GM23248 (cell line): ENCODE results near the gene INPP4A. TPM values are rescaled to one million over a fixed set of nuclear protein-coding genes. Genes with fewer than 3 reads are reported as not detected.
"Not testable (repeated sequence)": the region's sequence is repeated elsewhere in the genome, so short reads cannot be mapped to it uniquely, and the experiment has no call there.

ENCODE experiments used
- DNase-seq: peaks from one replicate; pipeline ENCODE4 v3.0.0-alpha.2; 2015
- H2AFZ ChIP-seq: fragments of 200-600 bp; sonication (generic); 2 replicates; pipeline ENCODE4 v1.6.1; 2016; ENCODE audit warnings: antibody characterized with exemption
- H3F3A ChIP-seq: fragments of 200-600 bp; sonication (generic); 2 replicates; pipeline ENCODE4 v1.6.1; 2016; ENCODE audit warnings: mild to moderate bottlenecking, antibody characterized with exemption, mixed run types; ENCODE audit not compliant: insufficient read depth
- H3K27ac ChIP-seq: fragments of 200-600 bp; sonication (generic); 2 replicates; pipeline ENCODE4 v1.5.1; 2016; ENCODE audit warnings: mild to moderate bottlenecking
- H3K27me3 ChIP-seq: fragments of 200-600 bp; sonication (generic); replicated peaks from 2 replicates; pipeline ENCODE4 v1.6.1; 2016; ENCODE audit warnings: mild to moderate bottlenecking; ENCODE audit not compliant: insufficient read depth
- H3K36me3 ChIP-seq: fragments of 200-600 bp; sonication (generic); 2 replicates; pipeline ENCODE4 v1.6.1; 2016; ENCODE audit warnings: low read depth, mild to moderate bottlenecking
- H3K4me1 ChIP-seq: fragments of 200-600 bp; sonication (generic); 2 replicates; pipeline ENCODE4 v1.6.1; 2016; ENCODE audit warnings: mild to moderate bottlenecking; ENCODE audit not compliant: insufficient read depth
- H3K4me2 ChIP-seq: fragments of 200-600 bp; sonication (generic); one replicate; pipeline ENCODE4 v1.6.1; 2016; ENCODE audit warnings: mild to moderate bottlenecking; ENCODE audit not compliant: unreplicated experiment
- H3K4me3 ChIP-seq: fragments of 200-600 bp; sonication (generic); 2 replicates; pipeline ENCODE4 v1.5.1; 2016; ENCODE audit warnings: mild to moderate bottlenecking
- H3K79me2 ChIP-seq: fragments of 200-600 bp; sonication (generic); 2 replicates; pipeline ENCODE4 v1.6.1; 2016; ENCODE audit warnings: mild to moderate bottlenecking; ENCODE audit not compliant: insufficient read depth
- H3K9ac ChIP-seq: fragments of 200-600 bp; sonication (generic); 2 replicates; pipeline ENCODE4 v1.6.1; 2016; ENCODE audit warnings: mild to moderate bottlenecking
- H3K9me2 ChIP-seq: fragments of 200-600 bp; sonication (generic); 2 replicates; pipeline ENCODE4 v1.6.1; 2016; ENCODE audit warnings: mixed run types, mild to moderate bottlenecking, moderate library complexity; ENCODE audit not compliant: insufficient read depth
- H3K9me3 ChIP-seq: fragments of 200-600 bp; sonication (generic); one replicate; pipeline ENCODE4 v1.6.1; 2017; ENCODE audit warnings: low read depth
- H4K20me1 ChIP-seq: fragments of 200-600 bp; sonication (generic); 2 replicates; pipeline ENCODE4 v1.6.0; 2016; ENCODE audit not compliant: insufficient read depth
- EZH2 ChIP-seq: fragments of 200-600 bp; sonication (generic); IDR thresholded peaks from 2 replicates; pipeline ENCODE4 v1.6.1; 2018; ENCODE audit warnings: antibody characterized with exemption, mild to moderate bottlenecking; ENCODE audit not compliant: insufficient read depth, poor library complexity, severe bottlenecking
- EZH2phosphoT487 ChIP-seq: fragments of 200-600 bp; sonication (generic); IDR thresholded peaks from 2 replicates; pipeline ENCODE4 v1.6.1; 2018; ENCODE audit warnings: antibody characterized with exemption, moderate library complexity, mild to moderate bottlenecking, low read depth; ENCODE audit not compliant: insufficient read depth
- WGBS, 2 experiments: methylation state at CpG; one replicate each; pipeline ENCODE4 v1.1.6; 2015 to 2017; ENCODE audit warnings: low lambda C conversion rate in 2 of 2, low coverage in 1 of 2; ENCODE audit errors: missing lambda C conversion rate in 2 of 2; 5-methylcytosine and 5-hydroxymethylcytosine counted together
- in situ Hi-C: fragments of 300-500 bp; cut with MboI; formaldehyde crosslinking; loops from 2 replicates; pipeline ENCODE4 v1.15.0; 2020
- polyA plus RNA-seq: library from polyadenylated mRNA; unstranded; fragments of >200 nt; fragmentation: Nextera tagmentation; extraction: Ambion mirVana; gene quantifications from 2 replicates; pipeline ENCODE4 v1.2.1, GENCODE V29; 2016
- total RNA-seq: library from RNA; depleted of rRNA; stranded (reverse); fragments of >200 nt; shearing (Covaris generic); gene quantifications from 2 replicates; pipeline ENCODE4 v1.2.3, GENCODE V29; 2014

INPP4A gene
- total and polyA plus RNA-seq, 2 experiments from 2014 or later, result 9.5 to 16.0 TPM

GRCh38 chr2:98432145-98432544 is 12.5 kb upstream of the INPP4A start:
- Histone ChIP-seq H3K9me2 (no peaks in the 10 kb centered on the region), H3K4me2 (no peak overlapping the region), H3K27me3 (0 out of 2 replicates have a peak, but pooled peaks cover 3% of the 10 kb centered on the region), H3K79me2 (no peaks in the 10 kb centered on the region), H3K9me3 (no peaks in the 10 kb centered on the region), H2AFZ (no peak overlapping the region), H3K9ac (no peak overlapping the region), H3K27ac (no peak overlapping the region), H3K36me3 (no peaks in the 10 kb centered on the region), H3K4me1 (no peaks in the 10 kb centered on the region), H3K4me3 (no peak overlapping the region), H4K20me1 (no peaks in the 10 kb centered on the region), H3F3A (no peaks in the 10 kb centered on the region)
- TF ChIP-seq EZH2, result no peak
- no peak for TF ChIP-seq EZH2phosphoT487
- no peak for DNase-seq
- in situ Hi-C loops, result no loop called here

GRCh38 chr2:98433363-98433964 is 11.2 kb upstream of the INPP4A start:
- Histone ChIP-seq H3K4me1 (no peaks in the 10 kb centered on the region), H3K36me3 (no peaks in the 10 kb centered on the region), H3K9me2 (no peaks in the 10 kb centered on the region), H3K9me3 (no peaks in the 10 kb centered on the region), H3K4me2 (no peak overlapping the region), H2AFZ (no peak overlapping the region), H3K27ac (no peak overlapping the region), H3K27me3 (peaks cover 4% of the 10 kb centered on the region; the same call in 1 of the 2 replicates), H3K9ac (no peak overlapping the region), H3K79me2 (no peaks in the 10 kb centered on the region), H3F3A (no peaks in the 10 kb centered on the region), H3K4me3 (no peak overlapping the region), H4K20me1 (no peaks in the 10 kb centered on the region)
- no peak for TF ChIP-seq EZH2phosphoT487
- TF ChIP-seq EZH2, result no peak
- DNase-seq, result no peak
- in situ Hi-C loops, result no loop called here
- 38 to 53% methylated on average over 2 of the region's 2 CpGs for WGBS, 2 experiments

- in situ Hi-C loops, result no loop called here
- Histone ChIP-seq H3K27ac (no peak overlapping the region), H3K4me2 (no peak overlapping the region), H3K79me2 (no peaks in the 10 kb centered on the region), H4K20me1 (no peaks in the 10 kb centered on the region), H3K27me3 (peaks cover 10% of the 10 kb centered on the region; the same call in 1 of the 2 replicates), H3K4me3 (no peak overlapping the region), H3K9me2 (no peaks in the 10 kb centered on the region), H3K4me1 (no peaks in the 10 kb centered on the region), H3K36me3 (no peaks in the 10 kb centered on the region), H3K9ac (no peak overlapping the region), H2AFZ (no peak overlapping the region), H3K9me3 (no peaks in the 10 kb centered on the region), H3F3A (no peaks in the 10 kb centered on the region)
- DNase-seq, result no peak
- TF ChIP-seq EZH2phosphoT487 (no peak), EZH2 (no peak)
- WGBS, 2 experiments, result 22 to 25% methylated on average over 3 of the region's 3 CpGs
These were observed 10.2 kb upstream of the INPP4A start for GRCh38 chr2:98434492-98434891.

- in situ Hi-C loops, H3K79me2 ChIP-seq, H3K4me3 ChIP-seq, H3K36me3 ChIP-seq, H3K9me3 ChIP-seq, H3K27me3 ChIP-seq, H4K20me1 ChIP-seq, H3K9ac ChIP-seq, H3K4me2 ChIP-seq, DNase-seq, H3K9me2 ChIP-seq, H2AFZ ChIP-seq, H3K4me1 ChIP-seq, H3F3A ChIP-seq, H3K27ac ChIP-seq: not testable (repeated sequence)
- WGBS, 2 experiments, result 54 to 60% methylated on average over 4 of the region's 4 CpGs
These were observed 9.0 kb upstream of the INPP4A start for GRCh38 chr2:98435670-98436069.

- Histone ChIP-seq H3K27me3 (peaks cover 10% of the 10 kb centered on the region; the same call in 1 of the 2 replicates), H3K4me1 (no peaks in the 10 kb centered on the region), H3K27ac (no peak overlapping the region), H3K9me3 (no peaks in the 10 kb centered on the region), H4K20me1 (no peaks in the 10 kb centered on the region), H3K4me2 (no peak overlapping the region), H3K4me3 (no peak overlapping the region), H3K36me3 (no peaks in the 10 kb centered on the region), H3K79me2 (no peaks in the 10 kb centered on the region), H3K9me2 (no peaks in the 10 kb centered on the region), H3K9ac (no peak overlapping the region), H2AFZ (no peak overlapping the region), H3F3A (no peaks in the 10 kb centered on the region)
- in situ Hi-C loops, result no loop called here
- DNase-seq, result no peak
- 69 to 75% methylated on average over 4 of the region's 4 CpGs for WGBS, 2 experiments
- TF ChIP-seq EZH2phosphoT487 (no peak), EZH2 (no peak)
These were observed 7.9 kb upstream of the INPP4A start for GRCh38 chr2:98436734-98437133.
